Stimulated activated CD8-positive, alpha-beta memory T cell treated with anti-CD3 and anti-CD28 coated beads, Interleukin-15, amount 100 ng/mL, for 48 hours (primary cell): ENCODE data around the gene BOLA1.
"Not testable (repeated sequence)": the region's sequence is repeated elsewhere in the genome, so short reads cannot be mapped to it uniquely, and the experiment has no call there.

Experiments
- DNase-seq, 2 donors: peaks; one replicate each; pipeline ENCODE4 v3.0.0-alpha.2; 2020; ENCODE audit warnings: low read depth in 2 of 2

BOLA1 gene, protein sequence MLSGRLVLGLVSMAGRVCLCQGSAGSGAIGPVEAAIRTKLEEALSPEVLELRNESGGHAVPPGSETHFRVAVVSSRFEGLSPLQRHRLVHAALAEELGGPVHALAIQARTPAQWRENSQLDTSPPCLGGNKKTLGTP

DNA sequence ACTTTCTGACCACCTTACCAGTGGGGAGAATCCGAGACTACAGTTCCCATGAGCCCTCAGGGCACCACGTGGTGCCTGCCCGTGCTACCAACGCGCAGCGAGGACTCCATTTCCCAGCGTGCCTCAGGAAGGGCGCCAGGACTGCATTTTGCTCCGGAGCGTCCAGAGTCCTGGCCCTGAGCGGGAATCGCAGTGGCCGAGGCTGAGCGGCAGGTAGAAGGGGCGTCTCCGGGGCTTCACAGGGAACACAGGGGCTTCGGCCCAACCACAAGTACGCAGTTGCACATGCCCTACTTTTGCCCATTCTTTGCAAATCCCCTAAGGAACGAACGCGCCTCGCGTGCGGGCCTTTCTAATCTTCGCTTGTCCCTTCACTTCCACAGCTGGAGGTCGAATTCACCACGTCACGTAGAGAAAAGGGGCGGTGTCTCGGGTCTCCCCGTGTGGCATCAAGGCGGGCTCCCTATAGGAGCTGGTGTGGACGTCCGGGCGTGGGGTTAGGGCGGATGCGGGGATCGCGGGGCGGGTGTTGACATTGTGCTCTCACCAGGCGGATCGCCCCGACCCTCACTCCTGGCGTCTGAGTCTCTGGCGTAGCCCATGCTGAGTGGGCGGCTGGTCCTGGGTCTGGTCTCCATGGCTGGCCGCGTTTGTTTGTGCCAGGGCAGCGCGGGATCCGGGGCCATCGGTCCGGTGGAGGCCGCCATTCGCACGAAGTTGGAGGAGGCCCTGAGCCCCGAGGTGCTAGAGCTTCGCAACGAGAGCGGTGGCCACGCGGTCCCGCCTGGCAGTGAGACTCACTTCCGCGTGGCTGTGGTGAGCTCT lies at the start of gene BOLA1:
Gene BOLA1, plus strand, starts transcription at position 109 of the 825 bp plus-strand sequence. Its CDS starts 492 bp downstream, at position 601.
- DNase-seq = peak; percentile 73 to 79

DNA sequence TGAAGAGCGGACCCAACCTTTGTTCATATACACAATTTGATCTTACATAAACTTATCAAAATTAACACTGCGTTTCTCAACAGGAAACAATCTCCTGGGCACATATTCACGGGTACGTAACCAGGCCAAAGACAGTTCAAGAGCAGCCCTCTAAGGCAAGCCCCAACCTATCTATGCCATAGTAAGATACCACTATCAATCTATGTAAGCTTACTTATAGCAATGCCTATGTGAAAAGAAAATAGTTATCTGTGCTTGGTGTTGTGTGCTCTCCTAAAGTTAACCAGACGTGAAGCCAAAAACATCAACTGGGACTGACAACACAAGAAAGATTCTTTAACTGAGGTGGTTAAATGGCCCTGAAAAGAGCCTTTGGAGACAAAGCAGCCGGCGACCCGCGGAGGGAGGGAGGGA lies 49.4 kb upstream of the BOLA1 start:
- DNase-seq = no peak

DNA sequence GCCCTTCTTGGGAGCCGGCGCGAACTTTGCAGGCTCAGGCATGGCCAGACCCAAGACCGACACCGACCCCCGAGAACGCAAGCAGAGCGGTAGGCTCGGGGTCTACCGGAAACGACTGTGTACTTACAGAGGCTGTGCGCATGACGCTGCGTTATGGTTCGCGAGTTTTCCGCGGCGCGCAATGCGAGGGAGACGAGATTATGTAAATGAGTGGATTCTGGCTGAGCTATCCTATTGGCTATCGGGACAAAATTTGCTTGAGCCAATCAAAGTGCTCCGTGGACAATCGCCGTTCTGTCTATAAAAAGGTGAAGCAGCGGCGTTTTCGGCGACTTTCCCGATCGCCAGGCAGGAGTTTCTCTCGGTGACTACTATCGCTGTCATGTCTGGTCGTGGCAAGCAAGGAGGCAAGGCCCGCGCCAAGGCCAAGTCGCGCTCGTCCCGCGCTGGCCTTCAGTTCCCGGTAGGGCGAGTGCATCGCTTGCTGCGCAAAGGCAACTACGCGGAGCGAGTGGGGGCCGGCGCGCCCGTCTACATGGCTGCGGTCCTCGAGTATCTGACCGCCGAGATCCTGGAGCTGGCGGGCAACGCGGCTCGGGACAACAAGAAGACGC lies 48.5 kb upstream of the BOLA1 start:
- DNase-seq = not testable (repeated sequence)

DNA sequence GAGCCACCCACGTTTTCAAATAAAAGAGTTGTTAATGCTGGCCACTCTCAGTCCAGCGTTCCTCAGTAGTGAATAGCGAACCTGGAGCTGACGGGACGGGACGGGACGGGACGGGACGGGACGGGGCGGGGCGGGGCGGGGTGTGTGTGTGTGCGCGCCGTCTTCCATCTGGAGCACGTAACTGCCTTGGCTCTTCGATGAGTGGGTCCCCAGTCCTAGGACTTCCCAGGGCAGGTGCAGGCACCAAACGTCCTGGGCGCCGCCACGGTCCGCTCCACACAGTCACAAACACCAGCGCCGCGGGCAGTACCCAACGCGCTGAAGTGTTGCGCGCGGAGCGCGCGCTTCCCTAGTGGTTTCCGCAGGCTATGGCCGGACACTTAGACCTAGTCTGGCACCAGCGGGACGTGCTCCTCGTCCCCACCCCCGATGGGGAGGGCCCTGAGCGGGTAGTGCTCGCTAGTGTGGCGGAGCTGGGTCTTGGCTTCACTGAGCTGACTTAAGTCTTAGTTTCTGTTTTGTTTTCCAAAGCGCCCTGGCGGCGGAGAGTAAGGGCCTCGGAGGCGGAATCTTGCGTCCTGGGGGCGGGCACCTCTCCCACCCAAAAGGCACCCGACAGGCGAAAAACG lies 47.7 kb upstream of the BOLA1 start:
- DNase-seq = not testable (repeated sequence)

DNA sequence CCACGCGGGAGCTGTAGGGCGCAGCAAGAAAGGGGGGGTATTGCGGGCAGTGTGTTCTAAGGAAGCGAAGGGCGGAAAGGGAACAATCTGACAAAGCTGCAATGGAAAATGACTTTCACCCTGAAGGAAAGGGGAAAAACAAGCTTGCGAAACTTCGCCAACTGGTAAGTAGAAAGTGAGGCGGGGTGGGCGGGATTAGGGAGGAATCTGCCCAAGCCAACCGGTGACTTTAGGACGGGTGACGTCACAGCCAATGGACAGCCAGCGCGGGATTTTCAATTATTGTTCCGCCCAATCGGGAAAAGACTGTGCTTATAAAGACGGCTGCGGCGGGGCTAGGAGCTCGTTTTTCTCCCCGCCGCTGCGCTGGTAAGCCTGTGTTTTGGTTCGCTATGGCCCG lies 47.1 kb upstream of the BOLA1 start:
- not testable (repeated sequence) for DNase-seq

DNA sequence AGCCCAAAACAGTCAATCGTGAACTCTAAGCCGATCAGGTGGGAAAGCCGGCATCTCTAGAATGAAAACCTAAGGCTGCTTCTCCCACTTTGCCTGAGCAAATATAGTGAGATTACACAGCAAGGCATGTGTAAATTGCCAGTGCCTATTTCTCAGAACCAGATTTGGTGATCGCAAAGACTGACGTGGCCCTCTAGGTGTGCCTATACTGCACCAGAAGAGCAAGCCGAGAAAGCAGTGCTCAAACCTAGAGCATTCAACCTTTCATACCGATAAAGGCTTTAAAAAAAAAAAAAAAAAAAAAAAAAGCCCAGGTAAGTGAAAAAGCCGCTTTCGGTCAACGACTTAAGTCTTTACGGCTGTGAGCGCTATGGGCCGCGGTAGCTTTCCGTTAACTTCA lies 39.1 kb upstream of the BOLA1 start:
- not testable (repeated sequence) for DNase-seq

DNA sequence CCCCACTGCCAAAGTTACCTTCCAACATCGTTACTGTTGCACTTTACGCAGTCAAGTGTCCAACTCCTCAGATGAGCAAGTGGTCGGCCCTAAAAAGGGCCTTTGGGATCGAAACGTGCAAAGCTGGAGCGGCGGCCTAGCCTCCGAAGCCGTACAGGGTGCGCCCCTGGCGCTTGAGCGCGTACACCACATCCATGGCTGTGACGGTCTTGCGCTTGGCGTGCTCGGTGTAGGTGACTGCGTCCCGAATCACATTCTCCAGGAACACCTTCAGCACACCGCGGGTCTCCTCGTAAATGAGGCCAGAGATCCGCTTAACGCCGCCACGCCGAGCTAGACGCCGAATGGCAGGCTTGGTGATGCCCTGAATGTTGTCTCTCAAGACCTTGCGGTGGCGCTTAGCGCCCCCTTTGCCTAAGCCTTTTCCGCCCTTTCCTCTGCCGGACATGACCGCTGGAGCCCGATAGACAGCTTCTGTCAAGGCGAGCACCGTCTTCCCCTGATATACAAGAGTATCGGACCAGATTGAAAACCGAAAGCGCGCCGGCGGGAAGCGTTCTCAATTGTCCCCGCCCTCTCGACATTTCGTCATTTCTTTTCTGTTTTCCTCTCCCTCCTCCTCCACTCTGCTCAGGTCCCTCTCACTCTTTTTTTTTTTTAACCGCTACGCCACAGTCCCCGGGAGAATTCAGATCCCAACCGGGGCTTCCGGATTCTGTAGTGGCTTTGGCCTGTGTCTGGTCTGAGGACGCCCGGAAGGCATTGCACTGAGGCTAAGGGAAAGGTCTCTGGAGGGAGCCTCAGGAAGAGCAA lies 38.5 kb upstream of the BOLA1 start:
- not testable (repeated sequence) for DNase-seq

DNA sequence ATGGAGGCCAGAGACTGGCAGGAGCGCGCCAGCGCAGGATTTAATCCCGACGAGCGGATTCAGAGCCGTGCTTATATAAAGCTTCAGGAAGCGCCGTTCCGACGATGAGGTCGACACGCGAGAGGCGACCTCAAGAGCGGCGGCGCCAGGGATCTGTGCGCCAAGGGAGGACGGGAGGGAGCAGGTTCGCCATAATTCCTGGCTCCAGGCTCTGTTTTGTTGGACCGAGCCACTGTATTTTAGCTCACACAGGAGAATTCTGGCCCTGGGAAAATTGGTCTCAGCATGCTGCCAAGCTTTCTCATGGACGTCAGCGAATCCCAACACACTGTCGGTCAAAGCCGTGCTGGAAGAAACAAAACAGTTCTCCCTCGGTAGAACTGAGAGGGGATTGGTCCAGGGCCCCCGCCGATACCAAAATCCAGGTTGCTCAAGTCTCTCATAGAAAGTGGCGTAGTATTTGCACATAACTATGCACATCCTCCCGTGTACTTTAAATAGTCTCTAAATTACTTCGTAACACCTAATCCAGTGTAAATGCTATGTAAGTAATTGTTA lies 37.8 kb upstream of the BOLA1 start:
- DNase-seq = not testable (repeated sequence)

DNA sequence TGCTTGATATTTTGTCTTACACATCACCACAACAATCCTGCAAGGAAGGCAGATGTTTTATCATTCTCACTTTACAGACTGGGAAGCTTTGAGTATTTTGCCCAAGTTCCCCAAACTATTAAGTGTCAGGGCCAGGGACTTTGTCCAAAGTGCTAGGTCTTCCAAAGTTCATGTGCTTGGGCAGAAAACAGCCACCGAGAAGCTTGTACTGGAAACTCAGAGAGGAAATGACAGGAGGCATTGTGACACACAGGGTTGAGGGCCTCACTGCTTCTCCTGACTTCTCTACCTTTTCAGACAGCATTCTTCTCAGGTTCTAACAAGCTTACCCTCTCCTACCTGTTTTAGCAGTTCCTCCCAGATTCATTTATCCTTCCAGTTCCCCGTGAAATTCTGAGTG lies 32.5 kb upstream of the BOLA1 start:
- DNase-seq = not testable (repeated sequence)

DNA sequence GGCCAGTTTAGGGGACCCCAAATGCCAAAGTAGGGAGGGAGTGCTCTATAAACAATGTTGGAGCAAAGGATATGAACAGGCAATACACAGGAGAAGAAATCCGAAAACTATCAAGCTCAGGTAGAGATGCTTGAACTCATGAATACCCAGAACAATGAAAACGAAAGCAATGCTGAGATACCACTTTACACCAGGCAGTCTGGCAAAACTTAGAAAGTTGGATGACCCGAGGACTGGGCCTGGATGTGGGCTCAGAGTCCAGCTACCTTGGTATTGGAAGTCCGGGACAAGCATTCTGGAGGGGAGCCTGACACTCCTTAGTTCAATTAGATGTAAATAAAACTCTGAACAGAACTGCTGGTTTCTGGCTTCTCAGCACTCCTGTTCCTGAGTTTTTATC lies 26.3 kb upstream of the BOLA1 start:
- DNase-seq = not testable (repeated sequence)

DNA sequence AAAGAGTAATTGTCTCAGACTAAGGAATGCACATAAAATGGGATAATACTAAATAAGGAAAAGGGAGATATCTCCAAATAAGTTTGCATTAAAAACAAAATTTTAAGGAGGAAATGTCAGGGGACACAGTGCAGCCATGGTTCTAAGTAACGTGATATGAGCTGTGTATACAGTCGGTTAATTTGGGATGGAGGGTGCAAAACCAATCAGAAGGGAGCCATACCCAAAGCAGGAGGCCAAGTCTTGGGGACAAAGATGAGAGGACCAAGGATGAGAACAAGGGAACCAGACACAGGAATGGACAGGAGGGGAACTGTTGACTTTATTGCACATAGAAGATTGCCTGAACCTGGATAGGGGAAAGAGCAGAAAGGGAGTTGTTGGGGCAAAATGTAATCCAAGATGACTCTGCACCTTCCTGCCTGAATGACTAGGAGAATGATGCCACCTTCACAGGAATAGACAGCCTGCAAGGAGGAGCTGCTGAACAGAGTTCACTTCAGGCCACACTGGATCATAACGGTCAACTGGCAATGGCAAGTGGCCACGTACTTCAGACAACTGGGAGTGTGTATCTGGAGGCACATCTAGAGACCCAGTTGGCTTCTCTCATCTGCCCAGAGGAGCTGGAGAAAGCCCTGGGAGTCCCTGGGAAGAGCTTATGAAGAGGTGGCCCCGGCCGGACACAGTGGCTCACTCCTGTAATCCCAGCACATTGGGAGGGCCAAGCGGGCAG lies 22.0 kb upstream of the BOLA1 start:
- no peak for DNase-seq

DNA sequence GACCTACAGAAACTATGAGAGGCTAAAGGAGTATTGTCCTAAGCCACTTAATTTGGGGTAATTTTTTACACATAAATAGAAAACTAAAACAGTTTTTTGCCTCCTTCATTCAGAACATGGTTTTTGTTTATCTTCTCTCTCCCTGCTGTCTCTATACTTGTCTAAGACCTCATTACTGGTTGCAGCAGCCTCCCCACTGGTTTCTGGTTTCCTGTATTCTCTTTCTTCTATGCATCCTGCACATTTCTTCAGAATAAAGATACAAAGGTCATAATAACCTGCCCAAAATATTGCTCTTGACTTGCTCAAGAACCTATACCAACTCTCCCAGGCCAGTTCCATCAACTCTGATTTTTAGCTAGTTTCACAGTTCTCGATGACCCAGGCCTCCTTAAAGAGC lies 19.8 kb upstream of the BOLA1 start:
- DNase-seq = no peak

DNA sequence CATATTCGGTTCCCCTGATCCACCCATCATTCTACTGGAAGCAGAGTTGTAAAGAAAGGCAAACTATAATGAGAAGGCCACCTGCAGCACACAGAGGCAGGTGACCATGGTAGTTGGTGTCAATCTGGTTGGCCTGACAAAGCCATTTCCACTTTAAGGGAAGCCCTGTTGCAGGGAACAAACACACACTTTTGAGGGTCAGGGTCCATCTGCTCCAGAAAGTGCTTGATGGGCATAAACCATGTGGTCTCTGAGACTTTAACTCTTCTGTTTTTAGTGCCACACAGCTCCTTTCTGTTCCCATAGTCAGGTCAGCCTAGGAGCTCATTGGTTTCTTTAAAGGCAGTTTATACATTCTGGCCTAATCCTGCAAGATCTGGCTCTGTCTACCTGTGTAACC lies 17.5 kb upstream of the BOLA1 start:
- DNase-seq = no peak

DNA sequence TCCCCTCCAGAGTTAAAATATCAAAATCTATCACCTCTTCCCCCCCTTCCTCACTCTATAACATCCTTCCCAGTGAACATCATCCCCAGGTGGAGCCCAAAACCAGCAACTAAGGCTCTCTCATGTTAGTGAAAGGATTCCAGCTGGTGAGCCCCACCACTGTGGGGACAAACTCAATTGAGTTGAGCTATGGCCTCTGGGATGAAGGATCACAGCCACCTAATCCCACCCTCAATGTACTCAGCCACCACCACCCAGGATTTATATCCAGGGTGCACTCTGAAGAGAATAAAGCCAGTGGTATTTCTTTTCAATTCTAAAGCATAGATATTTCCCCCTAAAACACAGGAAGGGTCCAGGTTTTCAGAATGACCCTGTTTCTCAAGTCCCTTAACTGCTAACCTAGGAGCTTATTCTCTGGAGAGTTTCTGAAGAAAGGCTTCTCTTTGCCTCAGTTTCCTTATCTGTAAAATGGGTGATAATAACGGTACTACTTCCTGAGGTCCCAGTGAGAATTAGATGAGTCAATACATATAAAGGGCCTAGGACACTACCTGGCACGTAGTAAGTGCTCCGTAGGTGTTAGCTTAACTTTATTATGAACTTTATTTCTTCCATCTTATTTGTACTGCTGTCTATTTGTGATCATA lies 15.6 kb upstream of the BOLA1 start:
- no peak for DNase-seq

DNA sequence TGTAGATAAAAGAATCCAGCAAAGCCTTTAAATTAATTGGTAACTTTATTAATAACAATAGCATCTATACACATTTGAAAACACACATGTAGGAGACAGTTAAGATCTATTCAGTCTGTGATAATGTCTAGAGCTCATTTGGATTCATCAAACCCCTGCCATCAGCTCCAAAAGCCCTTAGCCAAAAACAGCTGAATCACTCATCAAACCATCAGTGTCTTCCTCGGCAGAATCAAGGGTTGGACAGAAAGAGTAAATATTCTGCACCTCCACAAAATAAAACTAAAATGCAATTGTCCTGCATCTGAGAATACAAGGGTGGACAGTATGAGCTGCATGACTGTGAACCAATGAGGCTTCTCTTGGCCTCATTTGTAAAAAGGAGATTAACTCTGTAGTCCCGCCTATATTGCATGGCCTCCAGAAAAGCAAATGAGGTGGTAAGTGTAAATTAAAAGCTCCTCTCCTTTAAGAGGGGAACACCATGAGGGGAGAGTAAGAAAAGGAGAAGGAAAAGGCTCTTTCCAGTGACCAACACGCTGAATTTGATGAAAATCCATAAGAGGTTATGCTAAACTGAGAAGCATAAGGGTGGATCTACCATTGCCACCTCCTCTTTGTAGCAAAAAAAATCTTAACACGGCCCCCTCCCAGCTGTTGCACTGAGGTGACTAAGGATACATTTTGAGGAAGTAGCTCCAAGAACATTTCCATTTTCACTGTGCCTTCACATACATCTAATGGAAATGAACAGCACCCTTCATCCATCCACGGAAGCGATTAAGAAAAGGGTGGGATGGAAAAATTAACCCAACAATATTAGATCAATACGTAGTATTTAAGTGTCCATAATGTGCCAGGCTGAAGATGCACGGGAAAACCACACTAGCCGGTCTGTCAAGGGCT lies 14.7 kb upstream of the BOLA1 start:
- no peak for DNase-seq

DNA sequence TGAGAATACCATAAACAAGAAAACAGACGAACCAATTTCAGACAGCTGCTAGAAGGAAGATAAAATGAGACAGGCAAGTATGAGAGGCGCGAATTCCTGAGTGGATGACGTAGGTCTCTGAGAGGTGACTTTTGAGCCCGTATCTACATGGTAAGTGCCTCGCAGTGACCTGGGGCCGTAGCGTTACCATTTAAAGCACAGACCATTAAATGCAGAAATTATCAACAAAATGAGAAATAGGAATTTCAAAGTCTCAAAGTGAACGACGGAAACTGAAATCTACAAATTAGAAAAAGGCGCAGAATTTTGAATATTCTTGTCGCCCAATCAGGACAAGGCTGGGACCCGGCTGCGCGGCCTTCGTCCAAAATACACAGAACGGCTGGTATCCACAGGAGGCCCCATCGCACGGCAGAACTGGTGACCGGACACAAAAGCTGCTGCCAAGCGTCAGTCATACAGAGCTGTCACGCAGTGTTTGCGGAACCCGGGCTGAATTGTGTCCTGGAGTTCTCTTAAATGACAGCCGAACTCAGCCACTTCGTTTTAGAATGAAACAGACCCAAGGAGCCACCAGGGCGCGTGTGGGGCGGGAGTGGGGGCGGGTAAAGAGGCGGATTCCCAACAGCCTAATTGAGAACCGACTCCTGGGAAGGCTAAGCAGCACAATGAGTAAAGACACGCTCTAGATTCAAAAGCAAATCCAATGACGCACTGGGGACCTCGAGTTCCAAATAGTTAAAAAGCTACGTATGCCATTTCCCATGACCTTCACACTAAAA lies 13.8 kb upstream of the BOLA1 start:
- DNase-seq = peak; percentile 65

DNA sequence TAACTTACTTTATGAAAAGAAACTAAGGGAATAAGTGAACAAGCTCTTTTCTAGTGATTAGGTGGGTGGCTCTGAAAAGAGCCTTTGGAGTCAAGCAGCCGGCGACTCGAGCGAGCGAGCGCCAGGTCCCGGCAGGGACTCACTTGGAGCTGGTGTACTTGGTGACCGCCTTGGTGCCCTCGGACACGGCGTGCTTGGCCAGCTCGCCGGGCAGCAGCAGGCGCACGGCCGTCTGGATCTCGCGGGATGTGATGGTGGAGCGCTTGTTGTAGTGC lies 13.3 kb upstream of the BOLA1 start:
- not testable (repeated sequence) for DNase-seq

DNA sequence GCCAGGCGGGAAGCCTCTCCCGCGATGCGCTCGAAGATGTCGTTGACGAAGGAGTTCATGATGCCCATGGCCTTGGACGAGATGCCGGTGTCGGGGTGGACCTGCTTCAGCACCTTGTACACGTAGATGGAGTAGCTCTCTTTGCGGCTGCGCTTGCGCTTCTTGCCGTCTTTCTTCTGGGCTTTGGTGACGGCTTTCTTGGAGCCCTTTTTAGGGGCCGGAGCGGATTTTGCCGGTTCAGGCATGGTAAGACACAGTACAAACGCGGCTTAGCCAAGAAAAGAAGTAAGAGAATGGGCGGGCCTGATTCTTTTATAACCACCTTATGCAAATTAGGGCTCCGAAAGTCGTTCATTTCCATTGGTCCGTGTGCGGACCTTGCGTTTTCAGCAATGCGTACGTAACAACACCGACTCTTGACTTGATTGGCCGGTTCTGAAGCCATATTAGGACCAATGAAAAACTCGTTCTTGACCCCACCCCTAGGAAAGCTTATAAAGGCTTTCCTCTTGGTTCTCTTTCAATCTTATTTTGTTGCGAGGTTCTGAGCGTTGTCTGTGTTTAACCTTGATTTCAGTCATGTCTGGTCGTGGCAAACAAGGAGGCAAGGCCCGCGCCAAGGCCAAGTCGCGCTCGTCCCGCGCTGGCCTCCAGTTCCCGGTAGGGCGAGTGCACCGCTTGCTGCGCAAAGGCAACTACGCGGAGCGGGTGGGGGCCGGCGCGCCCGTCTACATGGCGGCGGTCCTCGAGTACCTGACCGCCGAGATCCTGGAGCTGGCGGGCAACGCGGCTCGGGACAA lies 12.8 kb upstream of the BOLA1 start:
- peak; percentile 73 to 78 for DNase-seq
